Tibial artery (tissue), 4 donors: ENCODE results near the gene SENP8.
A peak's percentile ranks its signal among the peaks of the same experiment; 100 is the strongest.

ENCODE experiments used
- DNase-seq, 2 donors: peaks; one replicate each; pipeline ENCODE4 v3.0.0-alpha.2; 2019
- H3K27ac ChIP-seq, 2 donors: fragments of 200-600 bp; sonication (generic) in 1 of 2; 1 replicate in 1 of 2; 2 replicates in 1 of 2; pipeline ENCODE4 v1.5.1; 2018 to 2019; ENCODE audit warnings: mild to moderate bottlenecking in 1 of 2
- H3K27me3 ChIP-seq, 2 donors: fragments of 200-600 bp; sonication (generic) in 1 of 2; one replicate each; pipeline versions ENCODE4 v1.5.1 to v1.6.0; 2016 to 2019
- H3K36me3 ChIP-seq, 3 donors: fragments of 200-600 bp; sonication (generic) in 2 of 3; one replicate each; pipeline ENCODE4 v1.5.1; 2016 to 2019; ENCODE audit warnings: mild to moderate bottlenecking in 2 of 3
- H3K4me1 ChIP-seq, 4 donors: fragments of 200-600 bp; sonication (generic) in 2 of 4; 1 replicate in 3 of 4; 2 replicates in 1 of 4; pipeline ENCODE4 v1.5.1; 2016 to 2019
- H3K4me3 ChIP-seq, 2 donors: fragments of 200-600 bp; sonication (generic) in 1 of 2; 1 replicate in 1 of 2; 2 replicates in 1 of 2; pipeline ENCODE4 v1.5.1; 2018 to 2019; ENCODE audit warnings: mild to moderate bottlenecking in 2 of 2
- H3K9me3 ChIP-seq, 3 donors: fragments of 200-600 bp; sonication (generic) in 1 of 3; one replicate each; pipeline ENCODE4 v1.5.1; 2016 to 2019
- intact Hi-C: fragments of 100-400 bp; cut with DNase I; formaldehyde crosslinking; loops from one replicate; pipeline ENCODE4 v1.15.0; 2023; ENCODE audit warnings: low total_unique reads
- TF ChIP-seq, protein P1 (sequence below), 2 experiments: fragments of 200-600 bp in 1 of 2; fragments of 450-650 bp in 1 of 2; IDR thresholded peaks; one replicate each; pipeline ENCODE4 v1.5.1; 2017 to 2019; ENCODE audit warnings: antibody characterized with exemption in 2 of 2, mild to moderate bottlenecking in 1 of 2, moderate library complexity in 1 of 2

SENP8 gene

DNA sequence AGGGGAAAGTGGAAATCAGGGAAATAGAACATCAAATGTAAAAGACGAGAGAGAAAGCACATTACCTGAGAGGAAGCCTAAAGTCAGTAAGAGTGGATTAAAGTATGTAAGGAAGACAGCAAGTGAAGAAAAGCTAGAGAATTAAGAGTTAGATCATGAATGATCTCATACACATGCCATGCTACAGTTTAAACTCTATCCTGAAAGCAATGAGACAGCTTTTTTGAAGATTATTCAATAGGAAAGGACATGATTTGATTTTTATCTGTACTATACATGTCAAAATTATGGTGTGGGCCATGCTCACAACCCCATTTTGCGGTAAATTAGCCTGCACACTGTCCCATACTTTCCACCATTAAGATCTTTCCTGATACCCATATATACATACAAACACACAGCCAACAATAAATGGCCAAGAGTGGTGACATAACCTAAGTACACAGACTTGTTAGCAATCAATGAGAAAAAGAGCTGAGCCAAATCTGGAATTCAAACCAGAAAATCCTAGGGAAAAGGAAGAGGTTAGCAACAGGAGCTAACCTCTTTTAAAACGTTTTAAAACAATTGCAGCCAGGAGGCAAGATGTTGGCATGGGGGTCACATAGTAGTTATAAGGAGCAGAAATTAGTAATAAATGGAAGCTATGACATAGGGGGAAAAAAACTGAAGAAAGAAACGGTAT lies 4.7 kb upstream of the SENP8 start:
- Histone ChIP-seq H3K9me3 (no peaks in the 10 kb centered on the region), H3K4me1 (peaks cover 0 to 35% (median 7%) of the 10 kb centered on the region in 4 donors), H3K4me3 (no peak overlapping the region), H3K36me3 (no peaks in the 10 kb centered on the region), H3K27me3 (no peaks in the 10 kb centered on the region), H3K27ac (no peak overlapping the region)
- no peak for DNase-seq
- intact Hi-C loops: loop anchor here (5.0 to 10.0 kb wide), 2 partner anchors 121 to 1456 kb away; partner anchors contain the start of gene PKM
- TF ChIP-seq, protein P1, sequence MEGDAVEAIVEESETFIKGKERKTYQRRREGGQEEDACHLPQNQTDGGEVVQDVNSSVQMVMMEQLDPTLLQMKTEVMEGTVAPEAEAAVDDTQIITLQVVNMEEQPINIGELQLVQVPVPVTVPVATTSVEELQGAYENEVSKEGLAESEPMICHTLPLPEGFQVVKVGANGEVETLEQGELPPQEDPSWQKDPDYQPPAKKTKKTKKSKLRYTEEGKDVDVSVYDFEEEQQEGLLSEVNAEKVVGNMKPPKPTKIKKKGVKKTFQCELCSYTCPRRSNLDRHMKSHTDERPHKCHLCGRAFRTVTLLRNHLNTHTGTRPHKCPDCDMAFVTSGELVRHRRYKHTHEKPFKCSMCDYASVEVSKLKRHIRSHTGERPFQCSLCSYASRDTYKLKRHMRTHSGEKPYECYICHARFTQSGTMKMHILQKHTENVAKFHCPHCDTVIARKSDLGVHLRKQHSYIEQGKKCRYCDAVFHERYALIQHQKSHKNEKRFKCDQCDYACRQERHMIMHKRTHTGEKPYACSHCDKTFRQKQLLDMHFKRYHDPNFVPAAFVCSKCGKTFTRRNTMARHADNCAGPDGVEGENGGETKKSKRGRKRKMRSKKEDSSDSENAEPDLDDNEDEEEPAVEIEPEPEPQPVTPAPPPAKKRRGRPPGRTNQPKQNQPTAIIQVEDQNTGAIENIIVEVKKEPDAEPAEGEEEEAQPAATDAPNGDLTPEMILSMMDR (IDR thresholded peaks at IDR 0.05): no peak

DNA sequence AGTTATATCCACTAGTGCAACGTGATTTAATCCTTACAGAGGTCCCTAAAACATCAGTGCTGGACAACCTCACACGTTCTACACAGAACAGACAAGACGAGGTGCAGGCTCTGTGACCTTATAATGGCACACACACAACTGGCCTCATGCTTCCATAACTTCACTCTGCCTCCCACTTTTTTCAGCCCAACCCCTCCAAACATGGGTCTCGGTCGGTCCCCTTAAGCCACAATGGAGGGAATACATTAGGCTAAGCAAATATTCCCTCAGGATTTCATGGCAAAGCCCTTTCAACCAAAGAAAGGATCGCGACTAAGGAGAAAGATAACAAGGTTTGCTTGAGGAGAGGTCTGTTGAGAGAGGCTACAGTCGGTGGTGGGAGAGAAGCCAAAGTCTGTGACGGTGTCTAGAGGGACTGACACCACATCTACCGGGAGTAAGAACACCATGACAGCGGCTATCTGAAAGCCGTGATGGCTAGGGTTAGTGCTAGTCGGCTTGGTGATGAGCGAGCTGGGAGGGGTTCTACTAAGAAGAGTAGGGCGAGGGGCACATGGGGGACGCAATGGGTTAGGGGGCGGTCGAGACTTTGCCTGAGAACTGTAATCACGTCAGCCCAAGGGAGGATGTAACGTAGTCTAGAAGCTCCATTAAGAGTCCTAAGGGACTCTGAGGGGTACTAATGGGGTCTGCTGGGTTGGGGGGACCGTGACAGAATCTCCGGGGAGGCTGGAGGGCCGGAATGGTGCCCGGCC lies 1.3 kb upstream of the SENP8 start:
- H3K9me3 ChIP-seq: no peaks in the 10 kb centered on the region
- intact Hi-C loops: loop anchor here (10.0 kb wide), 1 partner anchor 118 kb away; the partner anchor contains the start of gene PKM
- H3K4me1 ChIP-seq: peaks cover 0 to 35% (median 16%) of the 10 kb centered on the region in 4 donors
- no peaks in the 10 kb centered on the region for H3K27me3 ChIP-seq
- peak in 1 of 2 donors; percentile 45 for DNase-seq
- TF ChIP-seq, protein P1 (IDR thresholded peaks at IDR 0.05): no peak
- peak overlapping the region; percentile 94 to 97 for H3K27ac ChIP-seq
- H3K4me3 ChIP-seq: peak overlapping the region; percentile 80 to 89
- H3K36me3 ChIP-seq: no peaks in the 10 kb centered on the region

DNA sequence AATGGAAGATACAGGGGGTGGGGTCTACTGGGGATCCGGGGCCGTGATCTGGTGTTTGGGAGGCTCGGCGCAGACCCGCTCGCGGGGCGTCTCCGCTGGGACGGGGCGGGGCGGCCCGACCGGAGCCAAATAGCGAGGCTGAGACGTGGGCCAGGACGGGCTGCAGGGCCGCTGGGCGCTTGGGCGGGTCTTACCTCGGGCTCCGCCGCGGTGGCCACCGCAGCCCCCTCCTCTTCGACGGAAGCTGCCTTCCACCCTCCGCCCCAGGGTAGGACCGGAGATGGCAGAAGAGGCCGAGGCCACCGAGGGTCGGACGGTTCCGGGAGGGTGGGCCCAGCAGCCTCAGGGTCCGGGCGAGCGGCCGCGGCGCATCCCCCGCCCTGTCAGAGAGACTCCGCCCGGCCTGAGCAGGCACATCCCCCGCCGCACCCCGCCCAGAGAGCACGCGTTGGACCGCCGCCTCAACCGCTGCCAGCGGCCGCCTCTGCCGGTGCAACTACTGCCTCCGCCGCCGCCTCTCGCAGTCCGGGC lies 652 bp upstream of the SENP8 start:
- Histone ChIP-seq H3K4me1 (peaks cover 0 to 29% (median 16%) of the 10 kb centered on the region in 4 donors), H3K27ac (peak overlapping the region; percentile 94 to 97), H3K36me3 (no peaks in the 10 kb centered on the region), H3K9me3 (no peaks in the 10 kb centered on the region), H3K27me3 (no peaks in the 10 kb centered on the region), H3K4me3 (peak overlapping the region; percentile 80 to 89)
- peak; percentile 80 to 90 for DNase-seq
- intact Hi-C loops: loop anchor here (10.0 kb wide), 1 partner anchor 117 kb away; the partner anchor contains the start of gene PKM
- TF ChIP-seq, protein P1 (IDR thresholded peaks at IDR 0.05): no peak

DNA sequence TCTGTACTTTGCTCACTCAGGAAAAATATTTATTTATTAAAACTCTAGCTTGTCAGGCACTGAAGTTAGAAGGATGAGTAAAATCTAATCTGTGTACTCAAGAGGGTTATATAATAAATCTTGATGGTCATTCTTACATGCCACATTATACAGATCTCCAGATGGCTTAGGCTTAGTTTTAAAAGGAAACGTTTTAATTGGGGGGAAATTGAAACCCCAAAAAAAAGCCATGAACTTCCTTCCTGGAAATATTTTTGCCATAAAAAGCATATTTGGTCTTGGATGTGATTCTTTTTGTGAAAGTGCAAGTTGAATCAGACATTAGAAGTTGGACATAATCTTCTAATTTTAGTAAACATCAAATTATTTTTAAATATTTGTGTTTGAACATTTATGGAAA lies 6.0 kb downstream of the SENP8 start:
- TF ChIP-seq, protein P1 (IDR thresholded peaks at IDR 0.05): no peak
- intact Hi-C loops: no loop called here
- DNase-seq: no peak
- Histone ChIP-seq H3K27ac (no peak overlapping the region), H3K9me3 (no peaks in the 10 kb centered on the region), H3K27me3 (no peaks in the 10 kb centered on the region), H3K4me3 (no peak overlapping the region), H3K4me1 (peaks cover 0 to 4% (median 0%) of the 10 kb centered on the region in 4 donors), H3K36me3 (no peaks in the 10 kb centered on the region)

DNA sequence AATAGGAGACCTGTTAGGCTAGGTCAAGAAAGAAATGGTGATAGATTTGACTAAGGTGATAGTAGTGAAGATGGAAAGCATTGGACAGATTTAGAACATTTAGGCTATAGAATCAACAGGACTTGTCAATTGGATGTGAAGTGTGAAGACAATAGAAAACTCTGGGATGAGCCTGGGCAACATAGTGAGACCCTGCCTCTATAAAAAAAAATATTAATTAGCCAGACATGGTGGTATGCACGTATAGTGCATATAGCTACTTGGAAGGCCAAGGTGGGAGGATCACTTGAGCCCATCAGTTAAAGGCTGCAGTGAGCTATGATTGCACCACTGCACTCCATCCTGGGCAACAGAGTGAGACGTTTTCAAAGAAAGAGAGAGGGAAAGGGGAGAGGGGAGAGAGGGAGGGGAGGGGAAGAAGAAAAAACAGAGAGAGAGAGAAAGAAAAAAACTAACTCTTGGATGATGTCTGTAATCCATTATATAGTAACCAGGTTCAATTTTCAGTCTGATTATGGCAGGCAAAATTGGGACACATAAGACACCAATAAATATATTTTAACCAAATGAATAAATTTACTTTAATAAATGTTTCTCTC lies 9.6 kb downstream of the SENP8 start:
- DNase-seq: no peak
- Histone ChIP-seq H3K4me1 (no peaks in the 10 kb centered on the region), H3K27ac (no peak overlapping the region), H3K27me3 (no peaks in the 10 kb centered on the region), H3K4me3 (no peak overlapping the region), H3K36me3 (no peaks in the 10 kb centered on the region), H3K9me3 (no peaks in the 10 kb centered on the region)
- intact Hi-C loops: no loop called here
- TF ChIP-seq, protein P1 (IDR thresholded peaks at IDR 0.05): no peak
